Tibial nerve (tissue), 3 donors: ENCODE data around the gene FAM50B.

Experiments used
- POLR2A ChIP-seq, 2 donors: fragments of 450-650 bp; IDR thresholded peaks; one replicate each; pipeline ENCODE4 v1.6.1; 2017; ENCODE audit warnings: antibody characterized with exemption in 2 of 2, mild to moderate bottlenecking in 2 of 2, moderate library complexity in 2 of 2
- TF ChIP-seq, protein P1 (sequence below), 5 experiments: fragments of 200-600 bp in 3 of 5; fragments of 450-650 bp in 2 of 5; sonication (generic) in 3 of 5; IDR thresholded peaks; one replicate each; pipeline ENCODE4 v1.5.1; 2016 to 2019; ENCODE audit warnings: antibody characterized with exemption in 5 of 5, mild to moderate bottlenecking in 3 of 5, moderate library complexity in 2 of 5

- TF ChIP-seq, protein P1, sequence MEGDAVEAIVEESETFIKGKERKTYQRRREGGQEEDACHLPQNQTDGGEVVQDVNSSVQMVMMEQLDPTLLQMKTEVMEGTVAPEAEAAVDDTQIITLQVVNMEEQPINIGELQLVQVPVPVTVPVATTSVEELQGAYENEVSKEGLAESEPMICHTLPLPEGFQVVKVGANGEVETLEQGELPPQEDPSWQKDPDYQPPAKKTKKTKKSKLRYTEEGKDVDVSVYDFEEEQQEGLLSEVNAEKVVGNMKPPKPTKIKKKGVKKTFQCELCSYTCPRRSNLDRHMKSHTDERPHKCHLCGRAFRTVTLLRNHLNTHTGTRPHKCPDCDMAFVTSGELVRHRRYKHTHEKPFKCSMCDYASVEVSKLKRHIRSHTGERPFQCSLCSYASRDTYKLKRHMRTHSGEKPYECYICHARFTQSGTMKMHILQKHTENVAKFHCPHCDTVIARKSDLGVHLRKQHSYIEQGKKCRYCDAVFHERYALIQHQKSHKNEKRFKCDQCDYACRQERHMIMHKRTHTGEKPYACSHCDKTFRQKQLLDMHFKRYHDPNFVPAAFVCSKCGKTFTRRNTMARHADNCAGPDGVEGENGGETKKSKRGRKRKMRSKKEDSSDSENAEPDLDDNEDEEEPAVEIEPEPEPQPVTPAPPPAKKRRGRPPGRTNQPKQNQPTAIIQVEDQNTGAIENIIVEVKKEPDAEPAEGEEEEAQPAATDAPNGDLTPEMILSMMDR (IDR thresholded peaks at IDR 0.05), result no peak
- no peak for TF ChIP-seq POLR2A (IDR thresholded peaks at IDR 0.05)
Observed at GRCh38 chr6:3830806-3831205, 18.4 kb upstream of the FAM50B start.
